GM04504 (cell line): Measurements from ENCODE around the gene ATP2B2.

Experiments used
- DNase-seq: peaks from one replicate; pipeline ENCODE4 v3.0.0-alpha.2; 2012; ENCODE audit warnings: low read depth

The ATP2B2 gene

GRCh38 chr3:10529809-10530208 lies 24.4 kb upstream of the ATP2B2 start:
- no peak for DNase-seq

- DNase-seq: no peak
Measured at GRCh38 chr3:10528046-10528445, 22.7 kb upstream of the ATP2B2 start.

DNA sequence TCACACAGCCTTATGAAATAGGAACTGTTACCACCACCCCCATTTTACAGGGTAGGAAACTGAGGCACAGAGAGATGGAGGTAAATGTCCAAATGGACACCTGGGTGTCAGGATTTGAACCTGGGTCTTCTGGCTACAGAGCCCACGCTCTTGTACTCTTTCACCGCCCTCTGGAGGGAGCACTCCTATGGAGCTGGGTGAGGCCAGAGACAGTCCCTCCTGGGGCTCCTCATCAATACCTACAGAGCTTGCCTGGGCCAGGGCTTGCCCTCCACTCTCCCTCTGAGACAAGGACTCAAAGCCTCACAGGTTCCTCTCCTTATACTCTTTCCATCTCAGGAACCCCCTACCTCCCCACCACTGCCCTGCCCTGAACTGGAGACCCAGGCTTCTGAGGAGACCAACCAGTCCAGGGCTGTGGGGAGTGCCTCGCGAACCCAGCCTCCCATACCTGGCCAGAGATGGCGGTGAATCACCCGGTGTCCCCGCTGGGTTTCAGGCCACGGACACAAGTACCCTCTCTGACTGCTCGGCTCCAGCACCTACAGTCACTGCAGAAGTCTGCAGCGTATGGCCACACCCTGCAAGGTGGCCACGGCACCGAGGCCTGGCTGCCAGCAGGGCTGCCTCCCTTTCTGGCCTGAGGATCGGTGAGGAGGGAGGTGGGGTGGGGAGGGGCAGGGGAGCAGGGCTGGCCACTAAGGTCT lies 22.1 kb upstream of the ATP2B2 start:
- no peak for DNase-seq

DNA sequence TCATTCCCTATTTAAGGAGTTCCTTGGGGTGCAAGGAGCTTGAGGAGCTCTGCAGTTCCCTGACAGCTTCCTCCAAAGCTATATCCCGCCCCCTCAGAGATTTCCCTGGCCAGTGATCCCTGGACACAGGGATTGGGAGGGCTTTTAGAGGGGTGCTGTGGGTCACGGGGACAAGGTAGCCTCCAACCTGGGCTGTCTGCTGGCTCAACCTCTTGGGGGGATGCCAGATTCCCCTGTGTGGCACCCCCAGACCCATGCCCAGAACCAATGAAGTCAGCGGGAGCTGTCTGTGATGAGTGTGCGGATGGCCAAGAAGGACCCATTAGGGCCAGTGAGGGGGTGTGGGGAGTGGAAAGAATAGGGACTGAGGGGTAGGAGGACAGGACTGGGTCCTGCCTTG lies 21.0 kb upstream of the ATP2B2 start:
- no peak for DNase-seq

- no peak for DNase-seq
Measured at GRCh38 chr3:10524799-10525301, 19.5 kb upstream of the ATP2B2 start.

DNA sequence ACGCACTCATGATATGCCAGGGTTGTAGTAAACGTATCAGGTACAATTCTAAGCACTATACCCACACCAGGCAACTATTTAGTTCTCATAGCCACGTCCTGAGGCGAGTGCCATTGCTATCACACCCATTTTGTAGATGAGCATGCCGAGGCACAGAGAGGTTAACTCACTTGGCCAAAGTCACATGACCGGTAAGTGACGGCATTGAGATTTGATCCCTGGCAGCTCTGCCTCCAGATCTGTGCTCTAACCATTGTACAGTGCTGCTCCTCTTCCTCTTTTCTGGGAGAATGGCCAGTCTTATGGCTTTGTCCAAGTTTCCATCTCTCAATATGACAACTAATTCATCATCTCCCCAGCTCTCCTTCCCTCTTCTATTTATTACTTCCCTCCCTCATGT lies 18.9 kb upstream of the ATP2B2 start:
- no peak for DNase-seq

GRCh38 chr3:10523561-10523960 lies 18.2 kb upstream of the ATP2B2 start:
- no peak for DNase-seq

DNA sequence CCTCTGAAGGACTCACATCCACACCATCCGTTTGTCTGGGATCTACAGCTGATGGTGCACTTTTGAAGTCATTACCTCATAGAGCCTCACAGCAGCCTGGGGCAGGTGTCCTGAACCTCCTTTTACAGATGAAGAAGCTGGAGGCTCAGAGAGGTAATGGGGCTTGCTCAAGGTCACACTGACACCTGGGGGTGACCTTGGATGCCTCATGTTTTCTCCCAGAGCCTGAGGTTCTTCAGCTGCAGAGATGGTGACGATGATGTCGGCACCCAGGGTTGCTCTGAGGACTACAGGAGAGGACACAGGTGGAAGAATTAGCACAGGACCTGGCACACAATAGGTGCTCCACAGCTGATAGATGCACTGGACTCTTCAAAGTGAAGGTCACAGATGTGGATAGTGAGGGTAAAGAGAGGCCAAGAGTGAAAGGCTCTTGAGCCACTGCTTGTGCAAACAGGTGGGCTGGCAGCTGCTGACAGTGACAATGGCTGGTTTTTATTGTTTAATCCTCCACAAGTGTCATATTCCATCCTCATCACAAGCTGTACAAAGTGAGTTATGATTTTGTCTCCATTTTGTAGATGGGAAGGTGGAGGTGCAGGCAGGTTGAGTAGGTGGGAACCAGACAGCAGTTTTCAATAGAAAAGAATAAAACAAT lies 17.4 kb upstream of the ATP2B2 start:
- DNase-seq: no peak

GRCh38 chr3:10521772-10522441 lies 16.5 kb upstream of the ATP2B2 start:
- DNase-seq: no peak

DNA sequence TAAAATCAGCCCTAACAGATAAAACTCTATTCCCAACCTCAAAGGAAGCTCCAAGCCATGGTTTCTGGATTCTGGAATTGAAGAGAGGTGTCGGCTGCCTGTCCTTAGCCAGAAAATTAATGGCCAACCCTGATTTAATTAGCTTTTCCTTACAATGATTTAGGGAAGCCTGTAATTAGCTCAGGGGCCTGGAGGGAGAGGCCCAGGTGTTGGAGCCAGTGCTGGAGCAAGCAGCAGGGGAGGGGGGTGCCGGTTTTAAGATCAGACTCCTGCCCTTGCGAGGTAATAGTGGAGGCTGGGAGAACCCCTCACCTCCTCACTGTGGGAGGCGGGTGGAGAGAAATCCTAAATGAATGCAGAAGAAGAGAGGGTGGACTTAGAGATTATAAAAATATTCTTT lies 14.7 kb upstream of the ATP2B2 start:
- DNase-seq: no peak

DNA sequence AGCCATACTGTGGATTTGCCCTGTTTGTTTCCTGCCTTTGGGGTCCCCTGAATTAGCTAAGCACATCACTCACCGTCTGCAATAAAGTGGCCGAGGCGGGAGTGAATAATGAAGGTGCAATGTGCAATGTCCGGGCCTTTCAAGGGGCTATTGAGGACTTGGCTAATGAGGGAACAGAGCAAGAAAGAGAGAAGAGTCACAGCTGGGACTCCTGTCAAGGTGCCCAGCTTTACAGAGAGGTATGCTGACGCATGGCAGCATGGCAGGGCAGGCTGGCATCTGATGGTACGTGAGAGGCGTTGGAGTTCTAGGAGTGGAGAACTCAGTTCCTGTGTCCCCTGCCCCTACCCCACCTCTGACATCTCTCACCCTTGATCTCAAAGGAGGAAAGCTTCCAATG lies 13.8 kb upstream of the ATP2B2 start:
- DNase-seq: no peak

DNA sequence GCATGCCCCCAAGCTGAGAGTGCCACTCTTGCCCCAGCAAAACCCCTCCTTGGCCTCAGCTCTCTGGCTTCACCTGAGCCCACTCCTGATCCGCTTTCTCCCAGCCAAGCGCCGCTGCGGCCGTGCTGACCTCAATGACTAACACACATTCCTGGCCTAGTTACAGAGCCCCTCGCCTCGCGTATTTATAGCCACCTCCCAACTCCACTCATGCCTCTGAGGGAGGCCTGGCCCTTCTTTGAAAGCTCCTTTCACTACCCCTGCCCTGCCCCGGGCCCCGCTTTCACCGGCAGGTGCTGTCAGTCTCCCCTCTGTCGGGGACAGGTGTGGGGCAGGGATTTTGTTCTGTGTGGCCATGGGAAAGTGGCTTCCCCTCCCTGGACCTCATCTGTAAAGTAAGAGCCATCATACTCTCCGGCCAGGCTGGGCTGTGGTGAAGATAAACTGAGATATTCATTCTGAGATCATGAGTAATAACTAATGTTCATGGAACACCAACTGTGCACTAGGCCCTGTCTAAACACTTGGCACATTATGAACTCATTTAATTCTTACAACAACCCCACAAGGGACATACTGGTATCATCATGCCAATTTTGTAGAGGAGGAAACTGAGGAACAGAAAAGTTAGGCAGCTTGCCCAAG lies 13.2 kb upstream of the ATP2B2 start:
- no peak for DNase-seq

GRCh38 chr3:10517627-10518026 lies 12.2 kb upstream of the ATP2B2 start:
- no peak for DNase-seq

DNA sequence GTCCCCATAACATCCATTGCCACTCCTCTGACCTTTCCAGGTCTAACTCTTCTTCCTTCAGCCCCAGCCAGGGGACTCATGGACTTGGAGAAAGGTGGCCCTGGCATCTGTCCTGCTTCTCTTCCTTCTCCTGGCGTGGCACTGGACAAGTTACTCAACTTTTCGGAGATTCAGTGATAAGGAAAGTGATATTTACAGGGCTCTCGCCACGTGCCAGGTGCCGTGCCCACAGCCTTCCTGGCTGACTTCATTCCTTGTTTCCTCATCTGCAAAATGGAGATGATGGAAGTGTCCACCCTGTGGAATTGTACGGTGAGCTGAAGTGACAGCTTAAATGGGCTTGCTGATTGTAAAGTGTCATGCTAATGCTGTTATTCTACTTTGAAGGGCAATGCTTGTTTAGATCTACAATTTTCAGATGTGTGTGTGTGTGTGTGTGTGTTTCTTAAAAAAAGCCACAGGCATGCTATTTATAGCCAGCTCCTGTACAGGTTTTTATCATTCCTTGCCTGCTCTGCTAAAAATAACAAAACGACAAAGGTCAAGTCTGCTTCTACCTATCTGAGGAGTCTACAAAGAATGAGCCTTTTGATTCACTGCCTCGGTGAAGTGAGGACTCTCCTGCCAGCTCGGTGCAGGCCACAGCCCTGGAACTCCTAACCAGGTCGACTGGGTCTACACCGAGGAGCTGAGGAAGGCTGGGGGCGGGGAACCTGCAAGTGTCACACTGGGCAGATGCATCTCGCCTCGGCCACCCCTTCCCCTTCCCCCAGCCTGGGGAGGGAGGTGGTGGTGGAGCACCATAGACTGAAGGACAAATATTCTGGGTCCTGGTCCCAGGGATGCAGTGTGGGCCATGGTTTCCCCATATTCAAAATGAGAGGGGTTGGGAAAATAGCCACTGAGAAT lies 11.4 kb upstream of the ATP2B2 start:
- no peak for DNase-seq

DNA sequence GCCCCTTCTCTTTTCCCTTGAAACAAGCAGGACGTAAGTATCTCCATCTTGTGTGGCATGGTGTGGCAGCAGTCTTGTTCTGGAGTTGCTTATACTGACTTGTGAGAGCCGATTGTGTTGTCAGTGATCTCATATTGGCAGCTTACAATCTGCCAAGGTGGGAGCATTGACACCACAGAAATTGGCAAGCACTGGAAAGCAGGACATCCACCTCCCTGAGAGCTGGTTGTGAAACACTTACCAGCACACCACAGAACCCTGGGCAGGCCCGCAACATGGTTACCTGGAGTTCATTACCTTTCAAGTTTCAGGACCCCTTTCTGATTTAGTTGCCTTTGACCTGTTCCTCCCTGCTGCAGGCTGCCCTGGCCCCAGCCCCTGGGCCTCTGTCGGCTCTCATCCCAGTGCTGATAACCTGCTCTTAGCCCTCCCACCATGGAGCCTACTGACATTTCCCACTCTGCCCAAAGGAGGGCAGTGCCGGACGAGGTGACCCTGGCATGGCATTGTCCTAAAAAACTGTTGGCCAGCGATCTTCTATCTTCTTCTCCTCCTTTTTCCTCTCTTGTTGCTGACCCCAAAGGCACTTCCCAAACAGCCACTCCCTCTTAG lies 10.6 kb upstream of the ATP2B2 start:
- no peak for DNase-seq

GRCh38 chr3:10515396-10515795 lies 10.0 kb upstream of the ATP2B2 start:
- DNase-seq: no peak

GRCh38 chr3:10514407-10515069 lies 9.2 kb upstream of the ATP2B2 start:
- DNase-seq: no peak

GRCh38 chr3:10513306-10513705 lies 7.9 kb upstream of the ATP2B2 start:
- DNase-seq: no peak

DNA sequence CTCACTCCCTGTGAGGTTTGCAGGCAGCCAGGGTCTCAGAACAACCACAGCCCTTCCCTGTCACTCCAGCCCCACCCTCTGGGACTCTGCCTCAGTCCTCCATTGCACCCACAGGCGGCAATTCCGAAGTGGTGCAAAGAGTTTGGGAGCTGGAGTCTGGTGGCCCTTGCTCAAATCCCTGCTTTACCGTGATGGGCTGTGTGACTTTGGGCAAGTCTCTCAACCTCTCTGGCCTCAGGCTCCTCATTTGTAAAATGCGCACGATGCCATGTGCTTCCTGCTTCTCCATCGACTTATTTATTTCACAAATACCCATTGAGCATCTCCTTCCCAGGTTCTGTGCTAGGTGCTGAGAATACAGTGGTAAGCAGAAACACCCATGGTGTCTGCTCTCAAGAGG lies 7.3 kb upstream of the ATP2B2 start:
- no peak for DNase-seq

- DNase-seq: peak; percentile 8
Measured at GRCh38 chr3:10511809-10512494, 6.6 kb upstream of the ATP2B2 start.
